CD4-positive, alpha-beta T cell treated with Interleukin-12 subunit alpha and Interleukin-12 subunit beta, for 1 hour (primary cell): ENCODE data around the gene HSPA8.

Experiments used
- DNase-seq: peaks from one replicate; pipeline ENCODE4 v3.0.0-alpha.2; 2020

The HSPA8 gene

GRCh38 chr11:123046473-123047259 is 15.3 kb downstream of the HSPA8 start:
- no peak for DNase-seq

GRCh38 chr11:123045101-123045500 is 16.8 kb downstream of the HSPA8 start:
- no peak for DNase-seq

- DNase-seq, result no peak
Observed at GRCh38 chr11:123041185-123041584, 20.8 kb downstream of the HSPA8 start.

GRCh38 chr11:123040111-123040432 is 21.9 kb downstream of the HSPA8 start:
- DNase-seq, result no peak

GRCh38 chr11:123035831-123036230 is 26.1 kb downstream of the HSPA8 start:
- no peak for DNase-seq

- no peak for DNase-seq
Observed at GRCh38 chr11:123034597-123034996, 27.3 kb downstream of the HSPA8 start.

GRCh38 chr11:123033895-123034294 is 28.0 kb downstream of the HSPA8 start:
- DNase-seq, result no peak

- DNase-seq, result no peak
Observed at GRCh38 chr11:123030517-123030916, 31.4 kb downstream of the HSPA8 start.

GRCh38 chr11:123020968-123021367 is 41.0 kb downstream of the HSPA8 start:
- DNase-seq, result peak; percentile 45

GRCh38 chr11:123018702-123019101 is 43.2 kb downstream of the HSPA8 start:
- no peak for DNase-seq

GRCh38 chr11:123011510-123011909 is 50.4 kb downstream of the HSPA8 start:
- DNase-seq, result no peak
